ENCODE data around the gene TIGD1.

TIGD1 gene

DNA sequence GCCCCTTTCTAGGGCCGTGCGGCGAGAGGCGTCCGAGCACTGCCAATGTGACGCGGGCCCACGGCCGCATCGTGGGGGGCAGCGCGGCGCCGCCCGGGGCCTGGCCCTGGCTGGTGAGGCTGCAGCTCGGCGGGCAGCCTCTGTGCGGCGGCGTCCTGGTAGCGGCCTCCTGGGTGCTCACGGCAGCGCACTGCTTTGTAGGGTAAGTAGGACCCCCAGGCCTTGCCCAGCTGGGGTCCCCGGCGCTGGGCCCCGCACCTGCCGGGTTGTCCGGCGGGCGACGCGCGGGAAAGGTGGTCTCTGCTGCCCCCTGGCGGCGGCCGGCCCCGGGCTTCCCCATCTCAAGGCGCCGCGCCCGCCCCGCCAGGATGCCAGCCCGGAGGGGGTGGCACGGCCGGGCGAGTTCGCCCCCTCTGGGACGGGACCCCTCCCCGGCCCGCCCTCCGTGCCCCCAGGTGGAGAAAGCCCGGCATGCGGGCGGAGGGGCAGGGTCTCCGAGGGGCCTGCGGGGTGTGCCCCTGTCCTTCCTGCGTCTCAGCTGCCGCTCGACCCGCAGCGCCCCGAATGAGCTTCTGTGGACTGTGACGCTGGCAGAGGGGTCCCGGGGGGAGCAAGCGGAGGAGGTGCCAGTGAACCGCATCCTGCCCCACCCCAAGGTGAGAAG is 28.3 kb downstream of the TIGD1 start:
- DNase-seq: peak; percentile 82

- no peak for DNase-seq
These were observed 29.3 kb downstream of the TIGD1 start for GRCh38 chr2:232521098-232521497.

DNA sequence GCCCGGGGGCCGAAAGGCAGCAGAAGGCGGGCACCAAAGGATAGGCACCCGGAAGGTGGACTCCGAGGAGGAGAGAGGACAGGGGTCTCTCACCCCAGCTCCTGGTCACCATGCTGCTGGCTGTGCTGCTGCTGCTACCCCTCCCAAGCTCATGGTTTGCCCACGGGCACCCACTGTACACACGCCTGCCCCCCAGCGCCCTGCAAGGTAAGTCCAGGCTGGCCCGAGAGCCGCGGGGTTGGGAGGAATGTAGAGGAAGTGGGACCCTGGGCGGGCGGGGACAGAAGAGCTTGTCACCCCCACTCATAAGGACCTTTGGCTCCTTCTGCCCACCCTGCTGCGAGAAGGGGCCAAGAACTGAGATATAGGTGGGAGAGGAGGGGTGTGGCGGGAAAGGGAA is 29.9 kb downstream of the TIGD1 start:
- DNase-seq: no peak

DNA sequence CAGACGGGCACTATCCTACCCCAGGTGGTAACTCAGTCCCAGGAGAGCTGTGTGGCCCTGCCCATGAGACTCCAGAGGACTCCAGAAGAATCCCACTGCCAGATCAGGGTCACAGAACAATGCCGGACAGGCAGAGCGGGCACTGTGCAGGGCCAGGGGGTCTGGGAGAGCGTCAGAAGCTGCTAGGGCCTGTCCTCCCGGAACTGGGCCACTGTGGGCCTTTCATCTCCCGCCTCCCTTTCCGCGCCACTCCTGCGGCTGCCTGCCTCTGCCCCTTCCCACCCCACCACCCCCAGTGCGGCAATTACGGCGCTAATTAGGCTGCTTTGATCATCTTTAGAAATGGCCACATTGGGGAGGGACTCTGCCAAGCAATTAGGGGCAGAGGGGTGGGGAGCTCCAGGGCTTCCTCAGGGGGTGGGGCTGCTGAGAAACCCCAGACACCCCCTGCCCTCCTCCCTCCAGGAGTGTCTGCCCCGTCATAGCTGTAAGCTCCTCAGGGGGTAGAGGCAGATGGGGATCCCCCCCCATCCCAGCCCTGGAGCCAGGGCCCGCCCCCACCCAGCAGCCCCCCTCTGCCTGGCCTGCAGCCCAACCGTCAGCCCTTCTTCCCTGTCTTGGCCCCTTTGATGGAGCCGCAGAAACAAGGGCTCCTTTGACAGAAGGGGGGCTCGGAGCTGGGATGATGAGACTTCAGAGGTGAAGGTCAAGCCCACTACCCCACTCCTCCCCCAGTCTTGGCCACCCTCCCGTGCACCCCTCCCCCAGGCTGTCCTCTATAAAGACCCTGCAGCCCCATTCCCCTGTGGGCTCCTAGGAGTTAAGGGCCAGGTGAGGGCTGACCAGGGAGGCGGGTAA is 30.5 kb downstream of the TIGD1 start, which contains the start of gene PRSS56:
PRSS56 (plus strand) TSS at position 808 of the 858 bp plus-strand sequence. CDS start 211 bp downstream, outside the sequence.
- no peak for DNase-seq

GRCh38 chr2:232518844-232519243 is 31.5 kb downstream of the TIGD1 start:
- DNase-seq: no peak

GRCh38 chr2:232516551-232516950 is 33.8 kb downstream of the TIGD1 start:
- no peak for DNase-seq

- no peak for DNase-seq
These were observed 34.7 kb downstream of the TIGD1 start for GRCh38 chr2:232515639-232516038.

GRCh38 chr2:232513353-232513752 is 37.0 kb downstream of the TIGD1 start:
- no peak for DNase-seq

- no peak for DNase-seq
These were observed 37.8 kb downstream of the TIGD1 start for GRCh38 chr2:232512602-232513001.

GRCh38 chr2:232511336-232511890 is 38.9 kb downstream of the TIGD1 start:
- DNase-seq: no peak

- no peak for DNase-seq
These were observed 42.1 kb downstream of the TIGD1 start for GRCh38 chr2:232508251-232508650.

DNA sequence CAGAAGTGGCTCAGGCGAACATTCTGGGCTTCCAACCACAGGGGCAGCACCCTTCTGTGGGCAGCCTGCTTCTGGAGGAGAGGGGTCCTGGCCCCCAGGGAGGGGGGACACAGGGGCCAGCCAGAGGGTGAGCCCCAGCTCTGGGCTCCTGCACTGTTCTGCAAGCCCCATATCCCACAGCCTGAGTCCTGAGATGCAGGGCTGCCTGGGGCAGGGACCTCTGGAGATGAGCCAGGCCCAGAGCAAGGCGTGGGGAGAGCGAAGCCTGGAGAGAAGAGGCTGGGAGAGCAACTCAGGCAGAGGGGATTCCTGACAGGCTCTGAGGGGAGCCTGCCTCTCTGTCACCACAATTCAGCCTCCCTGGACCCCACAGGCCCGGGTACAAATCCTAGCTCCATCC is 43.6 kb downstream of the TIGD1 start:
- no peak for DNase-seq

- DNase-seq: no peak
These were observed 44.5 kb downstream of the TIGD1 start for GRCh38 chr2:232505856-232506255.

- DNase-seq: no peak
These were observed 45.9 kb downstream of the TIGD1 start for GRCh38 chr2:232504438-232504837.

DNA sequence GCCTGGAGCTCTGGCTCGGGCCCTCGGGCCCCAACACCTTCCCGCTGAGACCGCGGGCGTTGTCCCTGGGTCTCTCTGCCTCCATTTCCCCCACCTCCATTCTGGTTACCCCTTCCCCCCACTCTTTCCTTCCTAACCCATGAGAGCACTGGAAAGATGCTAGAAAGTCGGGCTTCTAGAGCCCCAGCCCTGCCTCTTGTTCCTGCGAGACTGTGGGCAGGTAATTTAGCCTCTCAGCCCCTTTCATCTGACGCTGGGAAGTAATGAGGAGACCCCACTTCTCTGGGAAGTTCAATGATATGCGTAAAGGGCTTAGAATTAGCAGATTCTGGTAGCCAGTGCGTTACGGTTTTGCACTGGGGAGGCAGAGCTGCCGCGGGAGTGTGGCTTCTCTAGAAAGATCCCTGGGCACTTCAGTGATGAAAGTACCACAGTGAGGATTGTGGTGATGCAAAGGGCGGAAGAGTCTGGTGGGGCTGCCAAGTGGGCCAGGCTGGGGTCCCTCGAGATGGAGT is 46.5 kb downstream of the TIGD1 start:
- DNase-seq: no peak

GRCh38 chr2:232502911-232503808 is 47.2 kb downstream of the TIGD1 start:
- no peak for DNase-seq

- no peak for DNase-seq
These were observed 47.8 kb downstream of the TIGD1 start for GRCh38 chr2:232502511-232502910.

DNA sequence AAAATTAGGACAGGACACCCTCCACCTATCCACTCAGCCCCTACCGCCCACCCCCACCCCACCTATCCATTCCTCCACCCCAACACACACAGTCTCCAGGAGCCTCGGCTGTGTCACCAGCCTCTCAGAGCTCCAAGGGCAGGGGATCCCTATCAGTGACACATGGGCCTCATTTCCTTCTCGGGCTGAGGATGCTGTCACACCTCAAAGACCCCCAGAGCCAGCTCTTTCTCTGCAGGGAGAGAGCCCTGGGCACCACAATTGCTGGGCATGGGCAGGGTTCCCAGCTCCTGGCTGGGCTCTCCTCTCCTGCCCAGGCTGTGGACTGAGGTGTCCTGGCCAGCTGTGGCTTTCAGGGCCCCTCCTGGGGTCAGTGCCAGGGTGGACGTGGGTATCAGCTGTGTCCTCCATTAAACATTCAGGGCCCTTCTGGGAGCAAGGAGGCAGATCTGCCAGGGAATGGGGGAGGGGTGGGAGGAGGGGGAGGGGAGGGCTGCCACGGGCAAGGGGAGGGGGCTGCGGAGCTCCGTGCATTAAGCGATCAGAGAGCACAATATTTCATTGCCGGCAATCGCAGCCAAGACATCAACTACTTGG is 48.5 kb downstream of the TIGD1 start:
- DNase-seq: no peak

DNA sequence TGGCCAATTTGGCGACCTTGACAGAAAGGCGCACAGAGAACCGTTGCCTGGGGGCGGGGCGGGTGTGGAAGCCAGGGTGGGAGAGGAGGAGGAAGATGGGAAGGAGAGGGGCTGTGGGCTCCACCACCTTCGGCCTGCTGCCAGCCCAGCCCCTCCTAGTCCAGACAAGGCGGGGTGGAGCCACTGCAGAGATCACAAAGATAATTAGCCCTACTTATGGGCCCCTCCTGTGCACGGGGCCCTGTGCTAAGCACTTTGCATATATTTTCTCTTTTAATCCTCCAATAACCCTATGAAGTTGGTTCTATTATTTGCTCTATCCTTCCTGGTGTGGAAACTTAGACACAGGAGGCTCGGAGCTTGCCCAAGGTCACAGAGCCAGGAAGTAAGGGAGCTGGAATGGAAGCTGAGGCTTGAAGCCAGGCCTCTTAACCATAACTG is 49.0 kb downstream of the TIGD1 start:
- no peak for DNase-seq

- no peak for DNase-seq
These were observed 51.9 kb downstream of the TIGD1 start for GRCh38 chr2:232498452-232498851.

Measured in CD4-positive, alpha-beta T cell treated with Interleukin-17A for 4 hours (primary cell).